K562 (cell line): ENCODE data around the gene SORL1-AS1.

Experiments
- ATAC-seq: fragments of 200-7000 bp; cut with Tn5 transposase; 3 replicates; pipeline ENCODE4 v1.9.1; 2020; ENCODE audit warnings: moderate library complexity
- BruUV-seq: library from RNA; stranded (reverse); fragments of 400-500 nt; replicated peaks from 2 replicates; lab custom pipeline; 2021; lab: Mats Ljungman, UMichigan
- CTCF ChIA-PET: fragments of 300-600 bp; formaldehyde crosslinking; extraction: SDS; loops from one replicate; lab custom pipeline; 2021; ENCODE audit warnings: low intra/inter-chr PET ratio; lab: Yijun Ruan, JAX
- POLR2A ChIA-PET: fragments of 300-600, 350-650 bp; sonication (Branson Sonifier 250); formaldehyde crosslinking; extraction: SDS; loops from one replicate; lab custom pipeline; 2021; ENCODE audit warnings: antibody characterized with exemption, inconsistent platforms; lab: Yijun Ruan, JAX
- DNase-seq, 4 experiments: peaks; one replicate each; pipeline versions ENCODE4 v3.0.0 to v3.0.0-alpha.2; 2011 to 2018; ENCODE audit warnings: low spot score in 3 of 4, mixed read lengths in 3 of 4; ENCODE audit errors: extremely low read depth in 1 of 4
- FAIRE-seq: peaks from 2 replicates; lab custom pipeline; 2011; peaks lifted over from hg19 to GRCh38; lab: Jason Lieb, UNC
- H2AFZ ChIP-seq: 2 replicates; pipeline ENCODE4 v1.6.0; 2011; ENCODE audit warnings: low read depth, low read length, control low read depth, inconsistent platforms
- H3K27ac ChIP-seq: fragments of 200-600 bp; 3 replicates; pipeline ENCODE4 v1.8.0; 2011; ENCODE audit warnings: low read depth, mild to moderate bottlenecking, control low read depth, inconsistent platforms, low read length, moderate library complexity, mixed read lengths; ENCODE audit errors: extremely low read depth
- H3K27me3 ChIP-seq, 2 experiments: fragments of 300-600 bp in 1 of 2; 2 replicates in 1 of 2; 3 replicates in 1 of 2; pipeline versions ENCODE4 v1.6.0 to v1.8.0; 2011; ENCODE audit warnings: inconsistent platforms in 2 of 2, low read length in 2 of 2, mild to moderate bottlenecking in 1 of 2, mixed read lengths in 1 of 2, moderate library complexity in 1 of 2; ENCODE audit not compliant: control insufficient read depth in 2 of 2, insufficient read depth in 2 of 2
- H3K36me3 ChIP-seq: fragments of 300-600 bp; 3 replicates; pipeline ENCODE4 v1.8.0; 2011; ENCODE audit warnings: mild to moderate bottlenecking, low read length, inconsistent platforms; ENCODE audit not compliant: control insufficient read depth, insufficient read depth
- H3K4me1 ChIP-seq, 2 experiments: fragments of 200-600 bp in 1 of 2; replicated peaks in 1 of 2; 2 replicates in 1 of 2; 3 replicates in 1 of 2; pipeline versions ENCODE4 v1.5.1 to v1.8.0; 2011; ENCODE audit warnings: inconsistent platforms in 2 of 2, low read length in 2 of 2, mild to moderate bottlenecking in 1 of 2, mixed read lengths in 1 of 2, moderate library complexity in 1 of 2; ENCODE audit not compliant: control insufficient read depth in 2 of 2, insufficient read depth in 2 of 2
- H3K4me2 ChIP-seq: 2 replicates; pipeline ENCODE4 v1.6.1; 2011; ENCODE audit warnings: low read length, control low read depth, inconsistent platforms, mixed read lengths; ENCODE audit not compliant: insufficient read depth
- H3K4me3 ChIP-seq: fragments of 200-600 bp; sonication (generic), shearing (Covaris generic); 2 replicates; pipeline ENCODE4 v1.5.1; 2016; ENCODE audit warnings: control low read depth, inconsistent platforms
- H3K79me2 ChIP-seq: fragments of 200-600 bp; 3 replicates; pipeline ENCODE4 v1.8.0; 2011; ENCODE audit warnings: low read length, inconsistent platforms; ENCODE audit not compliant: control insufficient read depth, insufficient read depth
- H3K9ac ChIP-seq, 2 experiments: 2 replicates each; pipeline versions ENCODE4 v1.6.0 to v1.6.1; 2011; ENCODE audit warnings: low read depth in 2 of 2, low read length in 2 of 2, control low read depth in 1 of 2, inconsistent platforms in 1 of 2, mild to moderate bottlenecking in 1 of 2, mixed read lengths in 1 of 2; ENCODE audit not compliant: insufficient read depth in 1 of 2
- H3K9me1 ChIP-seq: one replicate; pipeline ENCODE4 v1.6.0; 2011; ENCODE audit warnings: inconsistent platforms, mild to moderate bottlenecking, low read length, moderate library complexity; ENCODE audit not compliant: control insufficient read depth, insufficient read depth
- H3K9me3 ChIP-seq: replicated peaks from 2 replicates; pipeline ENCODE4 v1.5.1; 2011; ENCODE audit warnings: low read depth, low read length, inconsistent platforms; ENCODE audit not compliant: control insufficient read depth, insufficient read depth
- H4K20me1 ChIP-seq: replicated peaks from 2 replicates; pipeline ENCODE4 v1.6.1; 2011; ENCODE audit warnings: low read length, inconsistent platforms, mixed read lengths; ENCODE audit not compliant: control insufficient read depth, insufficient read depth
- ARID3A ChIP-seq: IDR thresholded peaks from 2 replicates; pipeline ENCODE4 v1.6.1; 2012; ENCODE audit warnings: low read depth, low read length, improper control_type of control experiment, borderline replicate concordance
- ATF1 ChIP-seq, 2 experiments: fragments of 450-650 bp in 1 of 2; IDR thresholded peaks; 2 replicates each; pipeline ENCODE4 v1.6.1; 2016; ENCODE audit warnings: missing compliant biosample characterization in 1 of 2, missing genetic modification characterization in 1 of 2
- BHLHE40 ChIP-seq: IDR thresholded peaks from 2 replicates; pipeline ENCODE4 v1.6.1; 2011; ENCODE audit warnings: low read length, improper control_type of control experiment
- C11orf30 ChIP-seq: fragments of 450-650 bp; IDR thresholded peaks from 2 replicates; pipeline ENCODE4 v1.6.1; 2016; ENCODE audit warnings: low read depth, mild to moderate bottlenecking
- CEBPB ChIP-seq: fragments of 450-650 bp; IDR thresholded peaks from 2 replicates; pipeline ENCODE4 v1.6.1; 2016; ENCODE audit warnings: missing genetic modification characterization, missing compliant biosample characterization
- CHCHD3 ChIP-seq: fragments of 250-450 bp; sonication (Bioruptor Pico); IDR thresholded peaks from 2 replicates; pipeline ENCODE4 v2.1.2; 2022; ENCODE audit warnings: mild to moderate bottlenecking
- EHMT2 ChIP-seq: fragments of 450-650 bp; IDR thresholded peaks from 2 replicates; pipeline ENCODE4 v1.6.1; 2018; ENCODE audit warnings: antibody characterized with exemption
- GTF2F1 ChIP-seq: IDR thresholded peaks from 2 replicates; pipeline ENCODE4 v1.6.1; 2011; ENCODE audit warnings: low read depth, low read length, improper control_type of control experiment
- HDAC1 ChIP-seq, 2 experiments: fragments of 450-650 bp; IDR thresholded peaks; 2 replicates each; pipeline ENCODE4 v1.6.1; 2016 to 2017; ENCODE audit warnings: inconsistent platforms in 1 of 2, mild to moderate bottlenecking in 1 of 2, moderate library complexity in 1 of 2
- MEF2D ChIP-seq: conservative IDR thresholded peaks from 2 replicates; pipeline ENCODE4 v1.6.1; 2016; ENCODE audit warnings: low read depth, missing genetic modification characterization, missing compliant biosample characterization
- MNT ChIP-seq, 2 experiments: fragments of 450-650 bp; conservative IDR thresholded peaks; 2 replicates each; pipeline ENCODE4 v1.6.1; 2017; ENCODE audit warnings: mild to moderate bottlenecking in 2 of 2, moderate library complexity in 2 of 2
- NELFE ChIP-seq: IDR thresholded peaks from 2 replicates; pipeline ENCODE4 v1.6.1; 2011; ENCODE audit warnings: mild to moderate bottlenecking; ENCODE audit not compliant: insufficient read depth, insufficient read length
- PHF8 ChIP-seq: fragments of 200-600 bp; sonication (generic); IDR thresholded peaks from 2 replicates; pipeline ENCODE4 v1.6.1; 2012; ENCODE audit warnings: mixed run types, mild to moderate bottlenecking, inconsistent platforms, low read length, moderate library complexity, borderline replicate concordance
- POLR2AphosphoS2 ChIP-seq: IDR thresholded peaks from 2 replicates; pipeline ENCODE4 v1.6.1; 2012; ENCODE audit warnings: low read length, improper control_type of control experiment
- POLR3G ChIP-seq: IDR thresholded peaks from 2 replicates; pipeline ENCODE4 v1.6.1; 2011; ENCODE audit not compliant: insufficient read length, insufficient replicate concordance; ENCODE audit errors: extremely low read depth
- PURB ChIP-seq: sonication (generic); formaldehyde crosslinking; IDR thresholded peaks from 2 replicates; pipeline ENCODE4 v1.9.0; 2021; ENCODE audit warnings: low read depth, mild to moderate bottlenecking, missing genetic modification reagents
- SLC30A9 ChIP-seq: fragments of 250-450 bp; sonication (Bioruptor Pico); IDR thresholded peaks from 2 replicates; pipeline ENCODE4 v1.8.0; 2022; ENCODE audit warnings: mild to moderate bottlenecking, moderate library complexity
- TEAD1 ChIP-seq, 2 experiments: fragments of 450-650 bp in 1 of 2; sonication (generic) in 1 of 2; formaldehyde crosslinking; IDR thresholded peaks; 2 replicates each; pipeline versions ENCODE4 v1.4.0 to v1.8.0; 2020 to 2022; ENCODE audit warnings: mild to moderate bottlenecking in 2 of 2, missing genetic modification reagents in 1 of 2
- WGBS: fragments of 100-300 bp; shearing (Covaris generic); methylation state at CpG from one replicate; pipeline ENCODE4 v1.1.6; 2016; ENCODE audit warnings: low coverage, mixed read lengths; ENCODE audit not compliant: insufficient coverage; ENCODE audit errors: missing lambda C conversion rate; 5-methylcytosine and 5-hydroxymethylcytosine counted together
- in situ Hi-C: fragments of 300-500 bp; cut with MboI; formaldehyde crosslinking; loops from 4 replicates; pipeline ENCODE4 v1.15.0; 2018; ENCODE audit warnings: inconsistent platforms, mixed read lengths
- intact Hi-C: fragments of 100-400 bp; cut with micrococcal nuclease; formaldehyde crosslinking; loops from 2 replicates; pipeline ENCODE4 v1.14.2; 2022

SORL1-AS1 gene

GRCh38 chr11:121467471-121467870 lies 14.7 kb upstream of the SORL1-AS1 start:
- ChIA-PET POLR2A (interaction anchor here (0.5 kb wide), 1 partner anchor 189 kb away, joined by 4 read pairs; no protein-coding TSS in a partner anchor), CTCF (no interaction called here)
- in situ Hi-C loops (no loop called here), intact Hi-C loops (no loop called here)
- Histone ChIP-seq H2AFZ (no peak overlapping the region), H3K27ac (no peak overlapping the region), H3K36me3 (no peaks in the 10 kb centered on the region), H3K9me1 (no peaks in the 10 kb centered on the region), H3K4me3 (no peak overlapping the region), H3K9ac (no peak overlapping the region), H3K9me3 (no peaks in the 10 kb centered on the region), H3K79me2 (no peaks in the 10 kb centered on the region), H3K4me2 (no peak overlapping the region), H3K27me3 (peaks cover 0 to 22% of the 10 kb centered on the region in 2 experiments; a peak in 2 of 5 replicates), H4K20me1 (no peaks in the 10 kb centered on the region), H3K4me1 (no peaks in the 10 kb centered on the region; a peak in 1 of 5 replicates)
- BruUV-seq: no TSS peak
- no peak for FAIRE-seq
- TF ChIP-seq BHLHE40 (no peak), CHCHD3 (no peak), CEBPB (tag) (no peak), PHF8 (no peak), ARID3A (no peak), GTF2F1 (no peak), POLR3G (no peak), MNT (conservative IDR thresholded peaks at IDR 0.05) (no peak), MEF2D (tag) (no peak), NELFE (no peak), TEAD1 (CRISPR knock-in tag; IDR thresholded peaks at IDR 0.05) (no peak), PURB (no peak), HDAC1 (IDR thresholded peaks at IDR 0.05) (no peak), EHMT2 (no peak), C11orf30 (no peak), SLC30A9 (no peak), ATF1 (CRISPR knock-in tag; IDR thresholded peaks at IDR 0.05) (no peak), ATF1 (tag; IDR thresholded peaks at IDR 0.05) (no peak), POLR2AphosphoS2 (no peak)
- ATAC-seq: no peak
- WGBS: 0% methylated on average over 2 of the region's 2 CpGs
- DNase-seq: no peak
